ENCODE results near the gene HES7. TPM values are rescaled to one million over a fixed set of nuclear protein-coding genes. Genes with fewer than 3 reads are reported as not detected.

Gene HES7
- 0.12 TPM in 1 of 2 replicates, not detected in the other for total RNA-seq

DNA sequence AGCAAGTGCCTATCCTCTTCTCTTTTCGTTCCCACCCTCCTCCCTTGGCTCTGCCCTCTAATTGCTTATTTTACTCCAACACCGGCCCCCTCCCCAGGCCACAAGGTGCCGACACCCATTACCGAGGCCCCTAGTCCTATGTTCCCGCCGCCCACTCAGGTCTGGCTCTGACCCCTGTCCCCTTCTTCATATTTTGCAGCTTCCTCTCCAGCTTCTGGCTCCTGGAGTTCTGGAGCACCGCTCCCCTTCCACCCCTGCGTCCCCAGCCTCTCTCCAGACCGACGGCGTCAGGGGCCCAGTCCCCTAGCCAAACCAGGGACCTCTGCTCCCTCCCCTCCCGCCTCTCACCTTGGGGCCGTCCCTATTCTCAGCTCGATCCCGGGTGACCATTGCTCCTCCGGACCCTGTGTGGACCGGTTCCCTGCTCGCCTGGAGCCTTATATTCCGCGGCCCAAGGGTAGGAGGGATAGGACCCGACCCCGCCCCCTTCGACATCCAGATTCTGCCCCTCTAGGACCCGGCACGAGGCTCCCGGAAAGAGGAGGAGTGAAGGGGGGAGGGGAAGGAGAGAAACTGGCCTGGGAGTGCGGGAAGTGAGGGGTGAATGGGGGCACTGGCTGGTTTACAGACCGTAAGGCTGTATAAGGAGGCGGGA is at the start of gene HES7:
Gene HES7 (minus strand): TSS at position 412 of the 655 bp plus-strand sequence. CDS start 22 bp downstream, at position 390.

GRCh38 chr17:8162233-8162996 is 38.5 kb upstream of the HES7 start, which contains the start of gene VAMP2:
Gene VAMP2, minus strand, starts transcription at chr17:8162948. Its CDS starts 69 bp downstream, at chr17:8162879.

DNA sequence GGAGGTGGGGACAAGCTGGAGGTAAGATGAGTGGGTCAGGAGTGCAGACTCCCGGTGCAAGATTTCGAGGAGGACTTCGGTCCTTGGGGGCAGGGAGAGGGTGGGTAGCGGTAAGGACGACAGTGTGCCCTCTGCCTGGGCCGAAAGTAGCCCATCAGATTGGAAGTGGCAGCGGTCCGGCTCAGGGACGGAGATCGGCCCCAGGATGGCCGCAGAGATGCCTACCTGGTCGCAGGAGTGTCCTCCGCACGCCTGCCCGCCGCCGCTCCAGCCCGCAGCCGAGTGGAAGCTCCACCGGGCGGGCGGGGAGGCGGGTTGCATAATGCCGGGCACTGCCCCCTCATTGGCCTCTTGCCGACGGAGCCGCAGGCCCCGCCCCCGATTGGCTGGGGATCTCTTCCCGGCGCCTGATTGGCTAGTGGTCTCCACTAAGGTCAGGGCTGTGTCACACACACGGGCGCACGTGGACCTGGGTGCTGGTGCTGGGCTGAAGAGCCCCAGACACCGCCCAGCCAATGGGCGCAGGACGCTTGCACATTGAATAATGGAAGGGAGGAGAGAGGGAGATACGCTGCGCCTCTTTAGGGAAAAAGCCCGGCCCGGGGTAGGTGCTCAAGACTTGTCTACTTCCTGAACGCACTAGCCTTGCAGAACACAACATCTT is 28.3 kb upstream of the HES7 start, which contains the start of gene PER1:
Gene PER1 (minus strand): TSS at position 293 of the 664 bp plus-strand sequence. CDS start 1,698 bp downstream, outside the sequence.

GRCh38 chr17:8117980-8118768 is 5.7 kb downstream of the HES7 start, which contains the start of gene ALOXE3:
Gene ALOXE3, minus strand, starts transcription at chr17:8118514. Its CDS starts 524 bp downstream, at chr17:8117990.

GRCh38 chr17:8087075-8087951 is 36.6 kb downstream of the HES7 start, which contains the start of gene ALOX12B:
Gene ALOX12B, minus strand, starts transcription at chr17:8087716. Its CDS starts 274 bp downstream, at chr17:8087442.

Other genes starting within 250 kb of the HES7 start
- gene CHD3, start 235.3 kb downstream of the HES7 start, total RNA-seq = 135 and 146 TPM in 2 replicates
- gene RNF227, start 207.8 kb downstream of the HES7 start, total RNA-seq = 0.87 and 3.7 TPM in 2 replicates
- gene KCNAB3, start 194.2 kb downstream of the HES7 start, total RNA-seq = 0.13 and 0.25 TPM in 2 replicates
- 51.5 and 60.6 TPM in 2 replicates for gene TRAPPC1, start 192.2 kb downstream of the HES7 start, total RNA-seq
- gene CNTROB, start 191.9 kb downstream of the HES7 start, total RNA-seq = 21.5 and 30.1 TPM in 2 replicates
- gene GUCY2D, start 121.5 kb downstream of the HES7 start, total RNA-seq = not detected in 2 replicates
- gene ALOX15B, start 85.0 kb downstream of the HES7 start, total RNA-seq = not detected in 2 replicates
- gene ALOX12B, start 36.4 kb downstream of the HES7 start, total RNA-seq = not detected in 2 replicates
- not detected in 2 replicates for gene ALOXE3, start 5.6 kb downstream of the HES7 start, total RNA-seq
- 9.4 and 10.9 TPM in 2 replicates for gene PER1, start 28.3 kb upstream of the HES7 start, total RNA-seq
- 7.1 and 10.4 TPM in 2 replicates for gene VAMP2, start 38.8 kb upstream of the HES7 start, total RNA-seq
- 27.4 and 35.0 TPM in 2 replicates for gene TMEM107, start 52.3 kb upstream of the HES7 start, total RNA-seq
- 6.1 and 7.4 TPM in 2 replicates for gene BORCS6, start 66.1 kb upstream of the HES7 start, total RNA-seq
- gene AURKB, start 86.5 kb upstream of the HES7 start, total RNA-seq = 9.6 and 18.8 TPM in 2 replicates
- 4.5 and 5.0 TPM in 2 replicates for gene CTC1, start 124.0 kb upstream of the HES7 start, total RNA-seq
- 10.3 and 14.8 TPM in 2 replicates for gene PFAS, start 125.2 kb upstream of the HES7 start, total RNA-seq
- 6.5 and 9.2 TPM in 2 replicates for gene RANGRF, start 164.6 kb upstream of the HES7 start, total RNA-seq
- gene SLC25A35, start 171.3 kb upstream of the HES7 start, total RNA-seq = 0.62 and 0.92 TPM in 2 replicates
- gene ARHGEF15, start 186.1 kb upstream of the HES7 start, total RNA-seq = 0.79 and 2.1 TPM in 2 replicates
- gene ODF4, start 215.7 kb upstream of the HES7 start, total RNA-seq = not detected in 2 replicates